K562 (cell line): Measurements from ENCODE around the gene IQSEC3. TPM values are rescaled to one million over a fixed set of nuclear protein-coding genes. Genes with fewer than 3 reads are reported as not detected.

Experiments
- ATAC-seq: fragments of 200-7000 bp; cut with Tn5 transposase; 3 replicates; pipeline ENCODE4 v1.9.1; 2020; ENCODE audit warnings: moderate library complexity
- BruUV-seq: library from RNA; stranded (reverse); fragments of 400-500 nt; replicated peaks from 2 replicates; lab custom pipeline; 2021; lab: Mats Ljungman, UMichigan
- CTCF ChIA-PET: fragments of 300-600 bp; formaldehyde crosslinking; extraction: SDS; loops from one replicate; lab custom pipeline; 2021; ENCODE audit warnings: low intra/inter-chr PET ratio; lab: Yijun Ruan, JAX
- POLR2A ChIA-PET: fragments of 300-600, 350-650 bp; sonication (Branson Sonifier 250); formaldehyde crosslinking; extraction: SDS; loops from one replicate; lab custom pipeline; 2021; ENCODE audit warnings: antibody characterized with exemption, inconsistent platforms; lab: Yijun Ruan, JAX
- DNase-seq, 4 experiments: peaks; one replicate each; pipeline versions ENCODE4 v3.0.0 to v3.0.0-alpha.2; 2011 to 2018; ENCODE audit warnings: low spot score in 3 of 4, mixed read lengths in 3 of 4; ENCODE audit errors: extremely low read depth in 1 of 4
- FAIRE-seq: peaks from 2 replicates; lab custom pipeline; 2011; peaks lifted over from hg19 to GRCh38; lab: Jason Lieb, UNC
- H2AFZ ChIP-seq: 2 replicates; pipeline ENCODE4 v1.6.0; 2011; ENCODE audit warnings: low read depth, low read length, control low read depth, inconsistent platforms
- H3K27ac ChIP-seq: fragments of 200-600 bp; 3 replicates; pipeline ENCODE4 v1.8.0; 2011; ENCODE audit warnings: low read depth, mild to moderate bottlenecking, control low read depth, inconsistent platforms, low read length, moderate library complexity, mixed read lengths; ENCODE audit errors: extremely low read depth
- H3K27me3 ChIP-seq, 2 experiments: fragments of 300-600 bp in 1 of 2; 2 replicates in 1 of 2; 3 replicates in 1 of 2; pipeline versions ENCODE4 v1.6.0 to v1.8.0; 2011; ENCODE audit warnings: inconsistent platforms in 2 of 2, low read length in 2 of 2, mild to moderate bottlenecking in 1 of 2, mixed read lengths in 1 of 2, moderate library complexity in 1 of 2; ENCODE audit not compliant: control insufficient read depth in 2 of 2, insufficient read depth in 2 of 2
- H3K36me3 ChIP-seq: fragments of 300-600 bp; 3 replicates; pipeline ENCODE4 v1.8.0; 2011; ENCODE audit warnings: mild to moderate bottlenecking, low read length, inconsistent platforms; ENCODE audit not compliant: control insufficient read depth, insufficient read depth
- H3K4me1 ChIP-seq, 2 experiments: fragments of 200-600 bp in 1 of 2; replicated peaks in 1 of 2; 2 replicates in 1 of 2; 3 replicates in 1 of 2; pipeline versions ENCODE4 v1.5.1 to v1.8.0; 2011; ENCODE audit warnings: inconsistent platforms in 2 of 2, low read length in 2 of 2, mild to moderate bottlenecking in 1 of 2, mixed read lengths in 1 of 2, moderate library complexity in 1 of 2; ENCODE audit not compliant: control insufficient read depth in 2 of 2, insufficient read depth in 2 of 2
- H3K4me2 ChIP-seq: 2 replicates; pipeline ENCODE4 v1.6.1; 2011; ENCODE audit warnings: low read length, control low read depth, inconsistent platforms, mixed read lengths; ENCODE audit not compliant: insufficient read depth
- H3K4me3 ChIP-seq: fragments of 200-600 bp; sonication (generic), shearing (Covaris generic); 2 replicates; pipeline ENCODE4 v1.5.1; 2016; ENCODE audit warnings: control low read depth, inconsistent platforms
- H3K79me2 ChIP-seq: fragments of 200-600 bp; 3 replicates; pipeline ENCODE4 v1.8.0; 2011; ENCODE audit warnings: low read length, inconsistent platforms; ENCODE audit not compliant: control insufficient read depth, insufficient read depth
- H3K9ac ChIP-seq, 2 experiments: 2 replicates each; pipeline versions ENCODE4 v1.6.0 to v1.6.1; 2011; ENCODE audit warnings: low read depth in 2 of 2, low read length in 2 of 2, control low read depth in 1 of 2, inconsistent platforms in 1 of 2, mild to moderate bottlenecking in 1 of 2, mixed read lengths in 1 of 2; ENCODE audit not compliant: insufficient read depth in 1 of 2
- H3K9me1 ChIP-seq: one replicate; pipeline ENCODE4 v1.6.0; 2011; ENCODE audit warnings: inconsistent platforms, mild to moderate bottlenecking, low read length, moderate library complexity; ENCODE audit not compliant: control insufficient read depth, insufficient read depth
- H3K9me3 ChIP-seq: replicated peaks from 2 replicates; pipeline ENCODE4 v1.5.1; 2011; ENCODE audit warnings: low read depth, low read length, inconsistent platforms; ENCODE audit not compliant: control insufficient read depth, insufficient read depth
- H4K20me1 ChIP-seq: replicated peaks from 2 replicates; pipeline ENCODE4 v1.6.1; 2011; ENCODE audit warnings: low read length, inconsistent platforms, mixed read lengths; ENCODE audit not compliant: control insufficient read depth, insufficient read depth
- ARHGAP35 ChIP-seq: fragments of 450-650 bp; IDR thresholded peaks from 2 replicates; pipeline ENCODE4 v1.6.1; 2018; ENCODE audit not compliant: partially characterized antibody
- EZH2 ChIP-seq: IDR thresholded peaks from 2 replicates; pipeline ENCODE4 v1.6.1; 2012; ENCODE audit warnings: low read depth, mild to moderate bottlenecking, inconsistent platforms, low read length, borderline replicate concordance
- NRF1 ChIP-seq, 2 experiments: fragments of 450-650 bp; IDR thresholded peaks in 1 of 2; conservative IDR thresholded peaks in 1 of 2; 2 replicates each; pipeline ENCODE4 v1.6.1; 2014; ENCODE audit warnings: mild to moderate bottlenecking in 2 of 2
- WGBS: fragments of 100-300 bp; shearing (Covaris generic); methylation state at CpG from one replicate; pipeline ENCODE4 v1.1.6; 2016; ENCODE audit warnings: low coverage, mixed read lengths; ENCODE audit not compliant: insufficient coverage; ENCODE audit errors: missing lambda C conversion rate; 5-methylcytosine and 5-hydroxymethylcytosine counted together
- in situ Hi-C: fragments of 300-500 bp; cut with MboI; formaldehyde crosslinking; loops from 4 replicates; pipeline ENCODE4 v1.15.0; 2018; ENCODE audit warnings: inconsistent platforms, mixed read lengths
- intact Hi-C: fragments of 100-400 bp; cut with micrococcal nuclease; formaldehyde crosslinking; loops from 2 replicates; pipeline ENCODE4 v1.14.2; 2022
- polyA plus RNA-seq, 8 experiments: library from polyadenylated mRNA; depleted of rRNA in 4 of 8; stranded (reverse) in 5 of 8; unstranded in 3 of 8; fragments of >200 nt; fragmentation: Nextera tagmentation in 2 of 8; fragmentation: Illumina TruSeq in 1 of 8; extraction: Ambion mirVana in 2 of 8; extraction: Trizol in 1 of 8; gene quantifications; 2 replicates each; pipeline versions ENCODE4 v1.2.1 to v1.2.3, GENCODE V29; 2011 to 2014; ENCODE audit warnings: inconsistent platforms in 1 of 8, missing spikeins in 1 of 8
- total RNA-seq, 7 experiments: library from RNA; depleted of rRNA in 6 of 7; stranded (reverse); fragments of >200 nt in 6 of 7; fragmentation: Illumina TruSeq in 2 of 7; extraction: Trizol in 2 of 7; gene quantifications; 2 replicates each; pipeline versions ENCODE4 v1.2.1 to v1.2.3, GENCODE V29; 2011 to 2021; ENCODE audit warnings: low replicate concordance in 1 of 7
- TF ChIP-seq, protein P1 (sequence below): fragments of 200-800 bp; sonication (Bioruptor generic); IDR thresholded peaks from 2 replicates; pipeline ENCODE4 v1.6.1; 2017; ENCODE audit warnings: missing genetic modification characterization, missing compliant biosample characterization

Gene IQSEC3
- total and polyA plus RNA-seq, 9 of the 15 experiments (the other 6 are each of a cell fraction or from before 2014, with no cell fraction given): under 0.01 to 0.25 (median 0.08) TPM; not detected in 3

DNA sequence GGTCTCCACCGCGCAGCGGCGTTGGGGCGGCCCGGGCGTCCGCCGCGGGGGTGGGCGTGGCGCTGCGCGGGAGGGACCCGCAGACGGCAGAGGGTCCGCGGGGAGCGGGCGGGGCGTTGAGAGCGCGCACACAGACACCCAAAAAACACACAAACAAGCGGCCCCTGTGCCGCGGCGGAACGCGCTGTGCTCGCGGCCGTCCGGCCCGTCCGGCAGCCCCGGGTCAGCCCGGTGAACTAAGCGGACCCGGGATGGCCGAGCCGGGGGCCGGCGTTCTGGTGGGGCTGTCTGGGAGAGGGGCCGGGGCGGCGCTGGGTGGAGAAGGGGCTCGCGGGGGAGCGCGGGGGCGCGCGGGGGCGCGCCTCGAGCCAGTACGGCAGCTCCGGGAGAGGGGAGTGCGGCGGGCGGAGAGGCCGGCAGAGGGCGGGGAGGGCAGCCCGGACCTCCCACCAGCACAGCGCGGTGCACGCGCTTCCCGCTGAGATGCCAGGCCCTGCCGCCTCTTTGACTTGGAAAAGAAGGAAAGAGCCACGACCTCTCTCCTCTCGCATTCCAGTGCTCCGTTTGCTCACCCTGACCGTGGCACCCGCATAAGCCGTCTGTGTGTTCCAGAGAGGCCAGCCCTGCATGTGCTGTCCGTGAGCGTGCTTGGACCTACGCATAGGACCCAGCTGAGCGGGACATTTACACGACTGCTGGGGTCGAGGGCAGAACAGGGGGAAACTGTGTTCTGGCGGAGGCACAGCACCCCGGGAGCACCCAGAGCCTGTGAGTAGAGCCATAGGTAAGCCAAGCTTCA is 137.1 kb downstream of the IQSEC3 start:
- DNase-seq (peak in 3 of 4 experiments; percentile 22 to 63 (median 62)), FAIRE-seq (no peak), ATAC-seq (peak; percentile 80)
- Histone ChIP-seq H3K79me2 (no peaks in the 10 kb centered on the region), H3K9ac (peak overlapping the region in 1 of 2 experiments; percentile 45; a peak in 1 of 4 replicates), H3K4me1 (peaks cover 2 to 12% of the 10 kb centered on the region in 2 experiments; a peak in 4 of 5 replicates)
- BruUV-seq: no TSS peak
- in situ Hi-C loops: no loop called here
- CTCF ChIA-PET: no interaction called here
- TF ChIP-seq NRF1 (conservative IDR thresholded peaks at IDR 0.05 in 1 of 2, IDR thresholded peaks at IDR 0.05 in 1 of 2) (peak in 1 of 2 experiments; percentile 10; a peak in 2 of 4 replicates), ARHGAP35 (no peak), EZH2 (0 out of 2 replicates have a peak, but pooled peaks have one; percentile 42)
- TF ChIP-seq, protein P1, sequence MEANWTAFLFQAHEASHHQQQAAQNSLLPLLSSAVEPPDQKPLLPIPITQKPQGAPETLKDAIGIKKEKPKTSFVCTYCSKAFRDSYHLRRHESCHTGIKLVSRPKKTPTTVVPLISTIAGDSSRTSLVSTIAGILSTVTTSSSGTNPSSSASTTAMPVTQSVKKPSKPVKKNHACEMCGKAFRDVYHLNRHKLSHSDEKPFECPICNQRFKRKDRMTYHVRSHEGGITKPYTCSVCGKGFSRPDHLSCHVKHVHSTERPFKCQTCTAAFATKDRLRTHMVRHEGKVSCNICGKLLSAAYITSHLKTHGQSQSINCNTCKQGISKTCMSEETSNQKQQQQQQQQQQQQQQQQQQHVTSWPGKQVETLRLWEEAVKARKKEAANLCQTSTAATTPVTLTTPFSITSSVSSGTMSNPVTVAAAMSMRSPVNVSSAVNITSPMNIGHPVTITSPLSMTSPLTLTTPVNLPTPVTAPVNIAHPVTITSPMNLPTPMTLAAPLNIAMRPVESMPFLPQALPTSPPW (CRISPR knock-in tag): 0 out of 2 replicates have a peak, but pooled peaks have one; percentile 33
- TF ChIP-seq, all 486 proteins: peak for 3
- H4K20me1 ChIP-seq: 0 out of 2 replicates have a peak, but pooled peaks cover 6% of the 10 kb centered on the region
- POLR2A ChIA-PET: no interaction called here
- H3K4me3 ChIP-seq: peak overlapping the region; percentile 33
- H3K9me3 ChIP-seq: no peaks in the 10 kb centered on the region
- intact Hi-C loops: no loop called here
- peak overlapping the region; percentile 11 for H3K4me2 ChIP-seq
- H3K36me3 ChIP-seq: no peaks in the 10 kb centered on the region
- 4% methylated on average over 13 of the region's 84 CpGs for WGBS
- no peak overlapping the region for H3K27ac ChIP-seq
- peaks cover 26 to 63% of the 10 kb centered on the region in 2 experiments for H3K27me3 ChIP-seq
- no peak overlapping the region for H2AFZ ChIP-seq
- H3K9me1 ChIP-seq: no peaks in the 10 kb centered on the region
